Activated T-helper 9 cell treated with anti-CD3 and anti-CD28 coated beads, Interleukin-2, amount 50 U/mL, for 16 hours (primary cell): ENCODE measurements around the gene PDZK1.
"Not testable (repeated sequence)": the region's sequence is repeated elsewhere in the genome, so short reads cannot be mapped to it uniquely, and the experiment has no call there.

Experiments used
- DNase-seq: peaks from one replicate; pipeline ENCODE4 v3.0.0-alpha.2; 2020; ENCODE audit warnings: low read depth

PDZK1 gene

DNA sequence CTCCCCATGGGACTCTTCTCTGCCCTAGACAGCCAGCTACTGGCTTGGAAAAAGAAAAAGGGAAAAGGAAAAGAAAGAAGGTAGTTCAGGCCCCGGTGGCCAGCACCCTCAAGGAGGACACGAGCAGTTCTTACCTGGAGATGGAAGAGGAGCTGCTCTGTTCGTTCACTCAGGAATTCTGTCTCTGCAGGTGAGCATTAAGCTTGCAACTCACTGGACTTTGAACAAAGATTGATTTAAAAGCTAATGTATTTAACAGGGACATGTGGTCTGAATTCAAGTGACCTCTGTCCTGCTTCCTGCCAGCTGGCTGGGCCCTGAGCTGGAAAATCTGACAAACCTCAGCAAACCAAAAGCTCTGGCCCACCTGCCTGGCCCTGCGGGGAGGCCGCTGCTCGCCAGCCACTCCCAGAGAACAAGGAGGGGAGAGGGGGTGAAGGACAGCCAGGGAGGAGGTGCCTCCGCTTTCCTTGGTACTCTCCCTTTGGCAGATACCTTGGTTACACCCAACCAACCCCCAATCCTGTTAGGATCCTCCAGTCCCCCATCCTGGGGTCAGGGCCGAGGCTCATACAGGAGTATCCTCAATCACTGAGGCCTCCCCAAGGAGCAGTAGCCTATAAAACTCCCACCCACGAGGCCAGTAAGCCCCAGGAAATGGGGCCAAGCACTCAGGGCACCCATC, at the start of gene PDZK1:
PDZK1 (minus strand) TSS at position 186 of the 685 bp plus-strand sequence. CDS start 19,347 bp downstream, outside the sequence.
- no peak for DNase-seq

DNA sequence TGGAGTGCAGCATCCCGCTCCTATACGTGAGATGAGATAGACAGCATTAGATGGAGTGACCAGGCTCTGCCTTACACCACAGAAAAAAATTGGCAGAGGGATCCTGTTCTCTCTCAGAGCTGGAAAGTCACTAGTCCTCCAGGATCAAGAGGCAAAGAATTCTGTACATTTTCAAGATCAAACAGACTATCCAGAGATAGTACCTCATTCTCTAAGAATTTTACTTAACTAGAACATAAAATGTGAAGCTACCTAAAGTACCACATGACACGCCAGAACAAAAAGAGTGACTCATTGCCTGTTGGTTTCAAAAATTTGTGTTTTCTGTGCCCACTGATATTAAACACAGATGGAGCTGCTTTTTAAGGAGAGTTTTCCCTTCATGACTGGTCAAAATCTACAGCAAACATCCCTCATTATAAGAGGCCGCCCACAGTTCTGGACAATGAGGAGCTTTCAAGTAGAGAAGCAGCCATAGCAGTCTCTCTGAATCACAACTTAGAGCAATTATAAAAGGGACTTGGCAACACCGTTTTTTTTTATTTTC, 44.4 kb upstream of the PDZK1 start:
- no peak for DNase-seq

DNA sequence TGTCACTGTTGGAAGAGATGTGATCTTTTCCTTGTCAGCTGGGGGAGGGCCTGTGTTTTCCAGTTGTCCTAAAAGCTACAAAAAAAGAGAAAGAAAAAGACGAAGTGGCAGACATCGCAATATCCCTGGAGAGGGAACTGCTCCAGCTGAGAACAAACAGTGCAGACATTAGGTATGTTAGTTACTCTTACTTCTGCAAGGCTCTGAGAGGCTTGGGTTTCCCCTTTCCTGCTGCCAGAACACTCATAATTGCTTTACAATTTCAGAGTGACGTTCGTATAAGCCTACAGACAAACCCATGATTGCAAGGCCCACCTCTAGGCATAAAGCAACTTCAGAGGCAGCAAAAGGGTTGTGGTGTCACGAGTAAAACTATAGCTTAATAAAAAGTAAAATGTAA, 43.3 kb upstream of the PDZK1 start:
- no peak for DNase-seq

DNA sequence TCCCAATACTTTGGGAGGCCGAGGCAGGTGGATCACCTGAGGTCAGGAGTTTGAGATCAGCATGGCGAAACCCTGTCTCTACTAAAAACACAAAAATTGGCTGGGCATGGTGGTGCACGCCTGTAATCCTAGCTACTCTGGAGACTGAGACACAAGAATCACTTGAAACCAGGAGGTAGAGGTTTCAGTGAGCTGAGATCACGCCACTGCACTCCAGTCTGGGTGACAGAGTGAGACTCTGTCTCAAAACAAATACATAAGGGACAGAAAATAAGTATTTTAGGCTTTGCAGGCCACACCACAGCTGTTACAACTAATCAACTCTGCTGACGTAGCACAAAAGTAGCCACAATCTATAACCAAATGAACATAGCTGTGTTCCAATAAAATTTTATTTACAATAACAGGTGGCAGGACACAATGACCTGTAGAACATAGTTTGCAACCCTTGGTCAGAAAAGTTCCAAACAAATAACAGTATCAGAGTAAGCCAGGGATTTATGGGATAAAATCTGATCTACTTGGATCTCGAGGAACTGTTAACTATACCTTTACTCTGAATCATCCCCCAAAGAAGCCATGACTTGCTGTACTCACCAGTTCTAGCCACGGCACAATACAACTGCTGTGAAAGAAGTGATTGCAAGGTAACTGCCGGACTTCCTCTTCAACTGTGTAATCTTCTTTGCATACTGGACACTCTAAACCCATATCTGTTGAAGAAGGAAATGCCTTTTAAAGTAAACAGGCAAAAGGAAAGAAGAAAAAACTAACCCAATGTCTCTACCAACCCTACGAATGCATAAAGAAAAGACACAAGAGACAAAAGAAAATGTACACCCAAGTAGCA, 40.5 kb upstream of the PDZK1 start:
- DNase-seq = no peak

DNA sequence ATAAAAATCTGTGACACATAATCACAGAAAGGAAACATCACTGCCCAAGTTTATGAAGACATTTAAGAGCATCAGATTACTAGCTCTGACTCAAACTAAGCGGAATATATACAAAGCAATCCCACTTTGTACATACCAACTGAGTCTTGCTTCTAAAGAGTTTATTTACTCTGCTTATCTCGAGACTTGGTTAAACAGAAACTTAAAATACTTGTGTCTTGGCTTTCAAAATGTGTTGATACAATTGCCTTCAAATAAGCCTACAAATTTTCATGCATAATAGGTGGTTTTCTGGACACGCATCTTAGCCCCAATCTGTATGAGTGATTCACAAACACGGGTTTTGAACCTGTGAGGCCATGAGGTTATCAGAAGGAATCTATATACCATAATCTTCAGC, 33.1 kb upstream of the PDZK1 start:
- no peak for DNase-seq

DNA sequence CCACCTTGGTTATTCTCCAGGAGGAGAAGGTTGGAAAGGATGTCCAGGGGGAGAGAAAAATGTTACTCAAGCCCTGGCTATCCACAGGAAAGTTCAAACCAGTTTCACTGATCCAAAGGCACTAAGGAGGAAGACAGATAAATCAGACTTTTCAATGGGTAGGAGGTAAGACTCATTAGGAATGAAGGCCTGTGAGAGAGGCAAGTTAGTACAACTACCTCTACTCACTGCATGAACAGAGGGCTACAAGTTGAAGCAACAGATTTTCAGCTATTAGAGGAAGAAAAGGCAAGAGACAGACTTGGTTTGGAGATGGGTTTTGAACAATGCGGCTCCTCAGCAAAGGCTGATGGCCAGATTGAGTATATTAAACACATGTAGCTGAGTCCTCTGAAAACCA, 29.0 kb upstream of the PDZK1 start:
- no peak for DNase-seq

DNA sequence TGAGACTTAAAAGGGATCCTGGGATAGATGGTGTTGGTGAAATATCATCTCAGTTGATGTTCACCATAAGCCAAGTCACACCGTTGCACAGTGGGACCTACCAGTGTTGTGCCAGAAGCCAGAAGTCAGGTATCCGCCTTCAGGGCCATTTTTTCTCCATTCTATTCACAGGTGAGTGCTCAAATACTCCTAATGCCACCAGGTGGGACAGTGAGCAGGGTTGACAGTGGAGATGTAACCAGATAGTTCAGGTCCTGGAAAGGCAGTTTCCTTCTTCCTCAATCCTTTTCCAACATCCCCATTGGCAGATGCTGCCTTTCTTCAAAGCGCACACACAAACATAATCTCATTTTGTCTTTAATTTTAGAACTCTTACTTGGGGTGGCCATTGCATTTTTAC, 23.7 kb upstream of the PDZK1 start:
- DNase-seq = no peak

DNA sequence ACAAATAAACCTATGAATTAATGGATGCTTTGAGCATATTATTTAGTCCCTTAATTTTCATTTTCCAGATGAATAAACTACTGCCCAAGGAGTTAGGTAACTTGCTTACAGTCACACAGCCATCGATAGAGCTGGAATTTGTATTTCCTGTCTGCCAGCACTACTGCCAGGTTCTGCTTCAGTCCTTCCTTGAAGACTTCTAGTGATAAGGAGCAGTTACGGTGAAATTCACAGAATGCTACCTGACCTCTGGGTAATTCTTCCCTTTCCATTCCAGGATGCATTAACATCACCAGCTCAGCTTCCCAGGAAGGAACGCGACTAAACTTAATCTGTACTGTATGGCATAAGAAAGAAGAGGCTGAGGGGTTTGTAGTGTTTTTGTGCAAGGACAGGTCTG, 23.3 kb upstream of the PDZK1 start:
- DNase-seq = no peak

DNA sequence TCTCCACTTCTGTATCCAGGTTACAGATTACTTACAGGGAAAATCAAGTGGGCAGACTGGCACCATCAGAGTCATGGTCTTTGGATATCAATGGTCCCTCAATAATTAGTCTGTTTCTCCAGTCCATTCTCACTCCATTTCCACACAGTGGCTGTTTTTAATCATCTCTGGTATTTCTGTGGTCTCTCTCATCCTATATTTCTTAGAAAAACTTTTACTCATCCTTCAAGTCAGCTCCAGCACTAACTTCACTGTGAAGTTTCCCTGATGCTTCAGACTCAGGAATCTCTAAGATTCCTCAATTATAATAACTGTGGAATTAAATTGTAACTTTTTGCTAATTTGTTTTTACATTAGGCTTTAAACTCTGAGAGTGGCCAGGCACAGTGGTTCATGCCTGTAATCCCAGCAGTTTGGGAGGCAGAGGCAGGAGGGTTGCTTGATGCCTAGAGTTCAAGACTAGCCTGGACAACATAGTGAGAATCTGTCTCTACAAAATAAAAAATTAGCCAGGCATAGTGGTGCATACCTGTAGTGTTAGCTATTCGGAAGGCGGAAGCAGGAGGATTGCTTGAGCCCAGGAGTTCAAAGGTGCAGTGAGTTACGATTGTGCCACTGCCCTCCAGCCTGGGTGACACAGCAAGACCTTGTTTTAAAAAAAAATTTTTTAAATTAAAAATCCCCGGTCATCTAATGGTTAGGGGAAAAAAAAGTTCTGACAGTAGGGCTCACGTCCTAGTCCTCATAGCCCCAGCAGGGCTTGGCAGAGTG, 22.7 kb upstream of the PDZK1 start:
- no peak for DNase-seq

DNA sequence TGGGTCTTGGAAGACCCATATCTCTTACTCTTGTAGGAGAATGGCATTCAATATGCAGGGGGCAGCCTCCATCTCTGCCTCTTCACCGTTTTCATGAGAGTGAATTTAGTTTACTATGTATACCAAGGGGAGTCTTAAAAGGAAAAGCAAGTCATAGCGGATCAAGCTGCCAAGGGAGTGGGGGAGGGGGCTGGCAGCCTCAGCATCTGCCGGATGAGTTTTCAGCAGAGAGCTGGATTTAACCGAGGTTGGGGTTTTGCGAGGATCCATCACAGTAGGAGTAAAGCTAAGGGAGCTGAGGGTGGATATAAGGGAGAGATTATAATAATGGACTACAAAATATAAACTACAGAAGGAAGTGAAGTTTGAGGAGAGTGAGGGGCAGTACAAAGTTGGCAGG, 22.0 kb upstream of the PDZK1 start:
- DNase-seq = no peak

DNA sequence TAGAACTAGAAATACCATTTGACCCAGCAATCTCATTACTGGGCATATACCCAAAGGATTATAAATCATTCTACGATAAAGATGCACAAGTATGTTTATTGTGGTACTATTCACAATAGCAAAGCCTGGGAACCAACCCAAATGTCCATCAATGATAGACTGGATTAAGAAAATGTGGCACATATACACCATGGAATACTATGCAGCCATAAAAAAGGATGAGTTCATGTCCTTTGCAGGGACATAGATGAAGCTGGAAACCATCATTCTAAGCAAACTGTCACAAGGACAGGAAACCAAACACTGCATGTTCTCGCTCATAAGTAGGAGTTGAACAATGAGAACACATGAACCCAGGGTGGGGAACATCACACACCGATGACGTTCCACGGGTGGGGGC, 19.0 kb upstream of the PDZK1 start:
- not testable (repeated sequence) for DNase-seq

DNA sequence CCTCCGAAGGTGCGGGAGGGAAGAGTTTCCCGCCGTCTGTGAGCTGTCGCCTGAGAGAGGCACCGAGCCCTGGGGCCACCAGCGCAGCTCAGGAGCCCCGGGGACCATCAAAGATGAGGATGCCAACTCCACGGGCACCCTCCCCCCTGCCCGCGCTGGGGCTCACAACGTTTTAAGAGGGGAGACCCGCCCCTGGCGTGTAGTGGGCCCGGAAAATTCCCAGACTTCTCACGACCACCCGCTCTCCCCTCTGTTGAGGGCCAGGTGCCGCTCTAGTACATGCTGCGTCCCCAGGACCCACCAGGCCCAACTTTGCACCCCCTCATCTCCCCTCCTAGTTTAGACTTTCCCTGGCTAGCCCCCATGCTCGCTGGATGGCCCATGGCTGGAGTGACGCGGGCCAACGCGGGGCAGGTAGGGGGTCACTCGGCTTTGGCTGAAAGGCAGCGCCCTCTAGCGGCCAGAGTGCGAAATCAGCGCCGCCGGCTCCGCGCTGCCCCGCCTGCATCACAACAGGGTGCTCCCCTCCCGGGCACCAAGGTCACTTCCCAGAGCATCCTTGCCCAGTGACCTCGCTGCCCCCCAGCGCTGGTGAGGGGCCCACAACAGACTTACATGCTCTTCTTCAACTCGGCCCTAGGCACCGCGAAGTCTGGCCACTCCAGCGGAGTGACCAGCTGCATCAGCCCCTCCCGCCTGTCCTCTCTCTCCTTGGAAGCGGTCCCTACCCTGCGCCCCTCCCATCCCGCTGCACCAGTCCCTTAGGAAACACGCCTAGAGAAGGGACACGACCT, 13.9 kb upstream of the PDZK1 start:
- peak; percentile 54 for DNase-seq

DNA sequence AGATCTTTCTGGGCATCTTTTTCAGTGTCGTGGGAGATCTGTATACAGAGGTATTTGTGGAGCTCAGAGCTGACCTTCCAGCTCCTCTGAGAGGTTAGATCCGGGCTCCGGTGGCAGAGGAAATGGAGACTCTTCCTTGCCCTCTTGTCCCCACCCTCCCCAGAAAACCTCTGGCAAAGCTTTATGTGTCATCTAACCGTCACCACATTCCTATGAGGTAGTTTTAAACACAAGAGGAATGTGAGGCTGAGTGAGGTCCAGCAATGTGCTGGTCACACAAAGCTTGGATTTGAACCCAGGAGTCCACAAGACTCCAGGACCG, 13.3 kb upstream of the PDZK1 start:
- no peak for DNase-seq

DNA sequence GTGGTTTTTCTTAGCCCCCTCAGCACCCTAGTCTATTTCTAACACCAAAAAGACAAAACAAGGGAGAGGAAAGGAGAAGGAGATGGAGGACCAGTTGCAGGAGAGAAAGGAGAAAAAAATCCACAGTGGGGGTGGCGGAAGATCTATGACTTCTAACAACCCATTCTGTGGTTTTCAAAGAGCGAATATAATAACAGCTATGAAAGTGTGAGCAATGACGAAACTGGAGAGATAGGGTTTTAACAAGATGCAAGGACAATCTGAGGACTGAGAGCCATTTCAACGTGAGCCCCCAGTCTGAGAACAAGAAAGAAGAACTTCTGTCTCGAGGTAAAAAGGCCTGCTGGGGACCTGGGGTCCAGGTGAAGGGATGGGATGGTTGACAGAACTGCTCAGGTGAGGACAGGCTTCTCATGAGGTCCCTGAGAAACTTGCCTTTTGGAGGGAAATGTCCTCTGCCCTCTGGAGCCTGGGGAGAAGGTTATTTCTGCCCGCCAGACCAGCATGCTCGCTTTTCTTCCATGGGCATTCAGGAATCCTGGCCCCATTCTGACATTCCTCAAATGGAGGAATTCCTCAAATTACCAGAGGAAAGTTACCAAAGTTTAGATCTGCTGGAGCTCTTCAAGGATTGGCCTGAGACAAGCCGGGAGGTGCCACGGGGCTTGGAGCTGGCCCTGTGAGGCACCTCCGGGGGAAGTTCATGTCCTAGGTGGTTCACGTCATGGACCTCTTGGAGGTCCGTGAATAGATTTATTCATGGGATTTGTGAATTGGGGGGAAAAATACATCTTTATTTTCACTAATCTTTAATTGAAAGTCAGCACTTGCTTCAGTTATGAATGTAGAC, 12.3 kb upstream of the PDZK1 start, which contains the start of gene CD160:
CD160 (plus strand) TSS at position 270 of the 850 bp plus-strand sequence. CDS start 8,829 bp downstream, outside the sequence.
- no peak for DNase-seq

DNA sequence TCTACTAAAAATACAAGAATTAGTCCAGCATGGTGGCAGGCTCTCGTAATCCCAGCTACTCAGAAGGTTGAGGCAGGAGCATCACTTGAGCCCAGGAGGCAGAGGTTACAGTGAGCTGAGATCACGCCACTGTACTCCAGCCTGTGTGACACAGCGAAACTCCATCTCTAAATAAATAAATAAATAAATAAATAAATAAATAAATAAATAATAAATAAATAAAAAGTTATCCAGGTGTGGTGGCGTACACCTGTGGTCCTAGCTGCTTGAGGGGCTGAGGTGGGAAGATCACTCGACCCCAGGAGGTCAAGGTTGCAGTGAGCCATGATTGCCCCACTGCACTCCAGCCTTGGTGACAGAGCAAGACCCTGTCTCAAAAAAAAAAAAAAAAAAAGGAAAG, 11.3 kb upstream of the PDZK1 start:
- not testable (repeated sequence) for DNase-seq

DNA sequence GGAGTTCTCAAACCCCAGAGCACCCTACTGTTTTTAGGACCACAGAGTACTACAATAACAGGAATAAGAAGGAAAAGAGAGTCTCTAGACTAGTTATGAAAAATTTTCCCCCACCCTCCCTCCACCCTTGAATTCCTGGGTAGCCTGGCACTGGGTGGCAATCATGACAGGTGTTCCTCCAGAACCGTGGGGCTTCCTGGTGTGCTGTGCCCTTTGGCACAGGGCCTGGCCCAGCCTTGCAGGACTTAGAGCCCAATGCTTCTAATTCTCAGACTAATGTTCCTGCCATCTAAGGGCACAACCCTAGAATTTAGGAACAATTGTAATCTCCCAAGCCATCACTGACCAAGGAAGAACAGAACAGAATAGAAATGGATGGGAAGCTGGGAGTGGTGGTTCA, 10.7 kb upstream of the PDZK1 start:
- no peak for DNase-seq

DNA sequence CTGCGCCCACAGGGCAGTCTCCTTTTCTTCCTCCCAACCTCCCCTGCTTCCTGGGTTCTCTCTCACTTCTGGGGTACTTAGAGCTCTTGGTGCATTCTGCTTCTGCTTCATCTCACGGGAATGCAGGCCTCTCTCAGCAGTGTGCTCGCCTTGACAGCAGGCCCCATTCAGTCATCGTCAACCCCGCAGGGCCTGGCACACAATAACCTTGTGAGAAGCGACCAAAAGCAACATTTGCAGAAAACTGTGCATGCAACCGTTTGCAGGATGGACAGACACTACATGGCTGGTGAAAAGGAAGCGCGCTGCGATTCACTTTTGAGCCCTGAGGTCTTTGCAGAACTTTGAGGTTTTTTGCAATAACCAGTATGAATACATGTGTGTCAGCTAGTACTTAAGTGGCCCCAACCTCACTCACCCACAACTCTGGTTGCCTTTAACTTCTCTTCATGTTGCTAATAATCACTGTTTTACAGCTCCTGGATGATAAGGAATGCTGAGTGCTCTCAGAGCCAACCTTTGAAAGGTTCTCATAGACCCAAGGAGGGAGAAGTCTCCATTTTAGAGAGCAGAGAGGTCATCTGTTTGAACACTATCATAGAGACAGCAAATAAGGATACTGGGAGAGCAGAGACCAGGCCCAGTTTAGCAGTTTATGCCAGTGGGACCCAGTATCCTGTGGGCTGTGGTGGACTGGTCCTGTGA, 9.6 kb upstream of the PDZK1 start:
- DNase-seq = no peak

DNA sequence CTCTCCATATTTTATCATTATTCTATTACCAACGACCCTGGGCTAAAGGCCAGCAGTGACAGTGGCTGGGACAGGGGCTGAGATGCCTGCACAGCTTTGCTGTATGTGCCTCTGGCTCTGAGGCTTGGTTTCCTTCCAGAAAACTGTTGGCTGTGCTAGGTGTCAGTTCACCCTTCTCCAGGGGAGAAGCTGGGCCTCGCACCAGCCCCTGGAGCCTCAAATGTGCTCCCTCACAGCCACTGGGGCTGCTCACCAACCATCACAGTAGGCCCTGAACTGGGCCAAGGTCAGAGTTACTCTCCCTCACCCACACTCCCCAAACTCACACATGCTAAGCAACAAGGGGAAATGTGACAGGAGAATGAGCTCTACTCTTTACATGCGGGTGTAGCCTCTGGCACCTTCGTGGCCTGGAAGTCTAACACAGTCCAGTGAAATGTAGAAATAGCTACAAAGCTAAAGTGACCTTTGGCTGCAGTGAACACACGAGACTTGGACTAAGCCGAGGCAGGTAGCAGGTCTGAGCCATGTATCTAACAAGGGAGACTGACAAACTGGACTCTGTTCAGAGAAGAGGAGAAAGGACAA, 7.5 kb upstream of the PDZK1 start:
- no peak for DNase-seq

DNA sequence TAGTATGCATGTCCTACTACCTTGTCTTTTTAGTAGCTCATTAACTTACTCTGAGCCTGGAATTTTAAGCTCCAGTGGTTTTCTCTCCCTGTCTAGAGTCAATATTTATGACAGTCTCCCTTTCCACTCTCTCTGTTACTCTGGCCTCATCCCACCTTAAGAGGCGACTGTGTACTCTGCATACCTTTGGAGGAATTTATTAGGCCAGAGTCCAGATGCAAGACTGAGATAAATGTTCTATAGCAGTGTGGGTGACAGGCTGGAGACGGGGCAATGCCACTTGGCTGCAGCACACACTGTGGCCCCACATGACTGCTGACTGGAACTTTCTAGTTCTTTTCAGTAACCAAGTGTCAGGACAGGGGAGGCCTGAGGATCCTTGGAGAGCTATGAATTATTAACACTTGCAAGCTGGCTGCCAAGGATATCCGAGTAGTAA, 4.1 kb upstream of the PDZK1 start:
- DNase-seq = no peak
